Calu3 (cell line): ENCODE data around the gene WNK4. TPM values are rescaled to one million over a fixed set of nuclear protein-coding genes. Genes with fewer than 3 reads are reported as not detected.
"Not testable (repeated sequence)": the region's sequence is repeated elsewhere in the genome, so short reads cannot be mapped to it uniquely, and the experiment has no call there.

Experiments
- BruUV-seq: library from RNA; stranded (reverse); fragments of 400-500 nt; replicated peaks from 2 replicates; lab custom pipeline; 2021; lab: Mats Ljungman, UMichigan
- CTCF ChIA-PET: fragments of 300-600 bp; sonication (Branson Sonifier 250); formaldehyde crosslinking; loops from one replicate; lab custom pipeline; 2022; ENCODE audit warnings: antibody characterized with exemption; lab: Charles Lee
- DNase-seq: peaks from one replicate; pipeline ENCODE4 v3.0.0; 2022
- H3K27ac Mint-ChIP-seq: one replicate; pipeline ENCODE4 v1.8.0; 2022; ENCODE audit warnings: mixed read lengths; ENCODE audit not compliant: unreplicated experiment
- H3K27me3 Mint-ChIP-seq: one replicate; pipeline ENCODE4 v1.8.0; 2022; ENCODE audit warnings: mixed read lengths; ENCODE audit not compliant: unreplicated experiment
- H3K36me3 Mint-ChIP-seq: one replicate; pipeline ENCODE4 v1.8.0; 2022; ENCODE audit warnings: mild to moderate bottlenecking, moderate library complexity, mixed read lengths; ENCODE audit not compliant: insufficient read depth, unreplicated experiment
- H3K4me1 Mint-ChIP-seq: one replicate; pipeline ENCODE4 v1.8.0; 2022; ENCODE audit warnings: mild to moderate bottlenecking, low read depth, mixed read lengths; ENCODE audit not compliant: unreplicated experiment
- H3K4me3 Mint-ChIP-seq: one replicate; pipeline ENCODE4 v1.8.0; 2022; ENCODE audit warnings: mild to moderate bottlenecking, low read depth, moderate library complexity, mixed read lengths; ENCODE audit not compliant: unreplicated experiment
- H3K9me3 Mint-ChIP-seq: one replicate; pipeline ENCODE4 v1.8.0; 2022; ENCODE audit warnings: low read depth, mixed read lengths; ENCODE audit not compliant: unreplicated experiment
- intact Hi-C: fragments of 100-400 bp; cut with micrococcal nuclease; formaldehyde crosslinking; loops from one replicate; pipeline ENCODE4 v1.10.0; 2022; ENCODE audit not compliant: unreplicated experiment
- total RNA-seq: library from RNA; stranded (reverse); gene quantifications from 2 replicates; pipeline ENCODE4 v1.2.3, GENCODE V29; 2022
- TF ChIP-seq, protein P1 (sequence below): fragments of 200-600 bp; IDR thresholded peaks from one replicate; pipeline ENCODE4 v1.8.0; 2022; ENCODE audit warnings: antibody characterized with exemption; ENCODE audit not compliant: unreplicated experiment

The WNK4 gene
- total RNA-seq, 1 experiment from 2014 or later = 0.33 TPM

DNA sequence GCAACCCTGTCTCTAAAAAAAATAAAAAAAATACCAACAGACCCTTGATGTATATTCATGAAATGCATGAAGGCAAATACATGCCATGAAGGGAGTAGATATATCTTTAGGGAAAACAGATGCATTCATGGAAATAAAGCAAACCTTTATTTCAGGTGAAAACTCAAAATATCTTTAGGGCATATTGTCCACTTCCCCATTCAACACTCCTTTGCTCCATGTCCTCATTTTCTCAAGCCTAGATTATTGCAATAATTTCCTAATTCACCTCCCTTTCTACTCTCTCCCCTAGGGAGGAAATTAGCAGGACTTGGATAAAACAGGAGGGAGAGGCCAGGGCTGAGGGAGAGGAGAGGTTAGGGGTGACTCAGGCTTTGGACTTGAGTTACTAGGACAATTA is 12.9 kb upstream of the WNK4 start:
- Mint-ChIP-seq H3K27ac (no peak overlapping the region), H3K4me1 (peaks cover 8% of the 10 kb centered on the region), H3K36me3 (no peaks in the 10 kb centered on the region), H3K4me3 (no peak overlapping the region), H3K27me3 (peaks cover 56% of the 10 kb centered on the region), H3K9me3 (no peaks in the 10 kb centered on the region)
- no TSS peak for BruUV-seq
- TF ChIP-seq, protein P1, sequence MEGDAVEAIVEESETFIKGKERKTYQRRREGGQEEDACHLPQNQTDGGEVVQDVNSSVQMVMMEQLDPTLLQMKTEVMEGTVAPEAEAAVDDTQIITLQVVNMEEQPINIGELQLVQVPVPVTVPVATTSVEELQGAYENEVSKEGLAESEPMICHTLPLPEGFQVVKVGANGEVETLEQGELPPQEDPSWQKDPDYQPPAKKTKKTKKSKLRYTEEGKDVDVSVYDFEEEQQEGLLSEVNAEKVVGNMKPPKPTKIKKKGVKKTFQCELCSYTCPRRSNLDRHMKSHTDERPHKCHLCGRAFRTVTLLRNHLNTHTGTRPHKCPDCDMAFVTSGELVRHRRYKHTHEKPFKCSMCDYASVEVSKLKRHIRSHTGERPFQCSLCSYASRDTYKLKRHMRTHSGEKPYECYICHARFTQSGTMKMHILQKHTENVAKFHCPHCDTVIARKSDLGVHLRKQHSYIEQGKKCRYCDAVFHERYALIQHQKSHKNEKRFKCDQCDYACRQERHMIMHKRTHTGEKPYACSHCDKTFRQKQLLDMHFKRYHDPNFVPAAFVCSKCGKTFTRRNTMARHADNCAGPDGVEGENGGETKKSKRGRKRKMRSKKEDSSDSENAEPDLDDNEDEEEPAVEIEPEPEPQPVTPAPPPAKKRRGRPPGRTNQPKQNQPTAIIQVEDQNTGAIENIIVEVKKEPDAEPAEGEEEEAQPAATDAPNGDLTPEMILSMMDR = no peak
- no peak for DNase-seq
- intact Hi-C loops = loop anchor here (10.0 kb wide), 2 partner anchors 63 to 93 kb away; partner anchors contain the start of gene PLEKHH3
- CTCF ChIA-PET = interaction anchor here (0.7 kb wide), 1 partner anchor 189 kb away, joined by 3 read pairs; no protein-coding TSS in a partner anchor

DNA sequence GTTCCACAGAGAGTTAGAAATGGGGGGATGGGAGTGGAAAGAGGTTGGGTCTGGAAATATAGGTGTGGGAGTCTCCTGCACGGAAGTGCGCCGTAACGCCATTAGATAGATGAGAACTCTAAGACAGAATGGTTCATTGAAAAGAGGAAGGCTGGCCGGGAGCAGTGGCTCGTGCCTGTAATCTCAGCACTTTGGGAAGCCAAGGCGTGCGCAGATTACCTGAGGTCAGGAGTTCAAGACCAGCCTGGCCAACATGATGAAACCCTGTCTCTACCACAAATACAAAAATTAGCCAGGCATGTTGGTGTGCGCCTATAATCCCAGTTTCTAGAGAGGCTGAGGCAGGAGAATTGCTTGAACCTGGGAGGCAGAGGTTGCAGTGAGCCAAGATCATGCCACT is 12.4 kb upstream of the WNK4 start:
- H3K4me1 Mint-ChIP-seq, H3K27ac Mint-ChIP-seq, H3K36me3 Mint-ChIP-seq, H3K9me3 Mint-ChIP-seq, CTCF ChIA-PET, BruUV-seq, H3K4me3 Mint-ChIP-seq, DNase-seq: not testable (repeated sequence)
- intact Hi-C loops = loop anchor here (10.0 kb wide), 2 partner anchors 63 to 93 kb away; partner anchors contain the start of gene PLEKHH3
- H3K27me3 Mint-ChIP-seq = peaks cover 51% of the 10 kb centered on the region

DNA sequence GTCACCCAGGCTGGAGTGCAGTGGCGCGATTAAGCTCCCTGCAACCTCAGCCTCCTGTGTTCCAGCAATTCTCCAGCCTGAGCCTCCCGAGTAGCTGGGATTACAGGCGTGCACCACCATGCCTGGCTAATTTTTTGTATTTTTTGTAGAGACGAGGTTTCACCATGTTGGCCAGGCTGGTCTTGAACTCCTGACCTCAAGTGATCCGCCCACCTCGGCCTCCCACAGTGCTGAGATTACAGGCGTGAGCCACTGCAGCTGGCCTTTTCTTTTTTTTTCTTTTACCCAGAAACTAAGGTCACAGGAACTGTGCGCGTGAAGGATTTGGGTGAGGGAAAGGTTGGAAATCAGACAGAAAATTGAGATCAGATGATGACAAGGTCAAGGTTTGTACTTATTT is 10.4 kb upstream of the WNK4 start:
- intact Hi-C loops = loop anchor here (10.0 kb wide), 2 partner anchors 65 to 95 kb away; partner anchors contain the start of gene PLEKHH3
- not testable (repeated sequence) for H3K9me3 Mint-ChIP-seq, H3K4me3 Mint-ChIP-seq, DNase-seq, H3K27ac Mint-ChIP-seq, BruUV-seq
- Mint-ChIP-seq H3K4me1 (peaks cover 18% of the 10 kb centered on the region), H3K36me3 (peaks cover 16% of the 10 kb centered on the region), H3K27me3 (peaks cover 31% of the 10 kb centered on the region)
- CTCF ChIA-PET = interaction anchor here (0.6 kb wide), 1 partner anchor 11 kb away, joined by 3 read pairs; the partner anchor contains the start of gene WNK4

DNA sequence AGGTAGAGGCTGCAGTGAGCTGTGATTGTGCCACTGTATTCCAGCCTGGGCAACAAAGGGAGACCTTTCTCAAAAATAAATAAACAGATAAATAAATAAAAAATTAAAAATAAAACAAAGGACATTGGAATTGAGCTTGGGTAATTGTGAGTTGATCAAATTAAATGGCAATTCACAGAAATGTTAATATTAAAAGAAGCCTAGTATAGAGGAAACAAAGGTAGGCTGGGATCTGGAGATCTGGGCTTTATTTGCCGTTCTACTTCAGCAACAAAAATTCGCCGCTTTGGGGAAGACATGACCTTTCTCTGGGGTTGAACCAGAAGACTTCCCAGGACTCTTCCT is 7.5 kb upstream of the WNK4 start:
- DNase-seq = no peak
- H3K27ac Mint-ChIP-seq = peak overlapping the region; percentile 78
- peaks cover 7% of the 10 kb centered on the region for H3K27me3 Mint-ChIP-seq
- peak overlapping the region; percentile 90 for H3K4me3 Mint-ChIP-seq
- peaks cover 31% of the 10 kb centered on the region for H3K36me3 Mint-ChIP-seq
- TF ChIP-seq, protein P1 = no peak
- intact Hi-C loops = no loop called here
- BruUV-seq = TSS peak; percentile 86
- no peaks in the 10 kb centered on the region for H3K9me3 Mint-ChIP-seq
- CTCF ChIA-PET = interaction anchor here (0.6 to 2.0 kb wide), 10 partner anchors 9 to 351 kb away, joined by 3 to 26 read pairs (median 4); partner anchors contain the start of genes BECN1, MLX and PSMC3IP
- H3K4me1 Mint-ChIP-seq = peaks cover 18% of the 10 kb centered on the region

DNA sequence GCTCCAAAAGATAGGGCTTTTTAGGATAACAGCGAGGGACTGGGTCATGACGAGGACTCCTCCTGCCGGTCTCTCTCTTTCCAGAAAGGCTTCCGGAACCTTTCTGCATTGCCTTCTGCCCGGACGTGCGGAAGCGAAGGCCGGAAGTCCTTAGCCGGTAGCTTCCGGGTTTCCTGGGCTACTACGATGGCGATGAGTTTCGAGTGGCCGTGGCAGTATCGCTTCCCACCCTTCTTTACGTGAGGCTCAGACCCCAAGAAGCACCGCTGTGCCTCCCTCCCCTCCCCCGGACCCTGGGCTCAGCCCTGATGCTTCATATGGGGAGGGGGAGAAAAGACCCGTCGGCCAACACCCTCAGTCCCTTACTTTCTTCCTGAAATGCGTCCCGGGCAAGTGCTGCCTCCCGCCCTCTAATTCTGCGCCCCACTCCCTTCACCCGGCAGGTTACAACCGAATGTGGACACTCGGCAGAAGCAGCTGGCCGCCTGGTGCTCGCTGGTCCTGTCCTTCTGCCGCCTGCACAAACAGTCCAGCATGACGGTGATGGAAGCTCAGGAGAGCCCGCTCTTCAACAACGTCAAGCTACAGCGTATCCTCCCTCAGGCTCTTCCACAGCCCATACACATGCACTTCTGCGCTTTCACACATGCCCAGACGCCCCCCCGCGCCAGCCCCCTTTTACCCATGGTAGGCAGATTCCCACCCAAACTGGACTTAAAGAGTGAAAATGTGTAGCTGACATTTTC is 6.9 kb upstream of the WNK4 start, which contains the start of gene VPS25:
Gene VPS25, plus strand, starts transcription at position 160 of the 746 bp plus-strand sequence. Its CDS starts 27 bp downstream, at position 187.
- Mint-ChIP-seq H3K9me3 (no peaks in the 10 kb centered on the region), H3K27me3 (peaks cover 1% of the 10 kb centered on the region), H3K27ac (peak within 1 kb of the TSS; percentile 78), H3K4me1 (peaks cover 18% of the 10 kb centered on the region), H3K36me3 (peaks cover 35% of the 10 kb centered on the region), H3K4me3 (peak within 1 kb of the TSS; percentile 90)
- CTCF ChIA-PET = interaction anchor here (0.6 to 2.0 kb wide), 13 partner anchors 10 to 351 kb away, joined by 3 to 26 read pairs (median 4); partner anchors contain the start of genes BECN1, MLX, PSMC3IP and RETREG3
- peak; percentile 88 for DNase-seq
- intact Hi-C loops = no loop called here
- BruUV-seq = TSS peak; percentile 73
- TF ChIP-seq, protein P1 = no peak
